GM18505 (cell line): ENCODE results near the gene SPOP.

ENCODE experiments used
- ATAC-seq: cut with Tn5 transposase; IDR thresholded peaks from one replicate; pipeline ENCODE4 v1.9.1; 2021; ENCODE audit not compliant: unreplicated experiment
- POLR2A ChIP-seq: IDR thresholded peaks from 4 replicates; pipeline ENCODE4 v1.6.1; 2011; ENCODE audit warnings: borderline replicate concordance; ENCODE audit not compliant: insufficient read depth, insufficient read length; ENCODE audit errors: extremely low read depth

Gene SPOP

DNA sequence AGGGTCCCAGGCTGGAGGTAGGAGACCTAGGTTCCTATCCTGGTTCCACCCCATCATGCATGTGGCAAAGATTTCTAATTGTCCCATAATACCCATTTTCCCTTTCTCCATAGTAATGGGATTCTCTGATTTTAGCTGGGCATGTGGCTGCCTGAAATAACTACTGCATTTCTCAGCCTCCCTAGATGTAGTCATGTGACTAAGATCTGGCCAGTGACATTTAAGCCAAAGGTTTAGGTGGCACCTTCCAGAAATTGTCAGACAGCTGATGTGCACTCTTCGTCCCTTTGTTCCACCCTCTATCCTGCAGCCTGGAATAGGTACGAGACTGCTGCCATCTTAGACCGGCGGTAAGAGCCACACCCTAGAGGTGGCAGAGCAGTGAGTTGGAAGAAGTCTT lies 94.0 kb downstream of the SPOP start:
- TF ChIP-seq POLR2A = no peak
- no peak for ATAC-seq

GRCh38 chr17:49583226-49583625 lies 94.7 kb downstream of the SPOP start:
- no peak for ATAC-seq
- no peak for TF ChIP-seq POLR2A

- no peak for TF ChIP-seq POLR2A
- no peak for ATAC-seq
Observed at GRCh38 chr17:49582789-49583188, 95.1 kb downstream of the SPOP start.

- no peak for ATAC-seq
- TF ChIP-seq POLR2A = no peak
Observed at GRCh38 chr17:49582055-49582722, 95.7 kb downstream of the SPOP start.

DNA sequence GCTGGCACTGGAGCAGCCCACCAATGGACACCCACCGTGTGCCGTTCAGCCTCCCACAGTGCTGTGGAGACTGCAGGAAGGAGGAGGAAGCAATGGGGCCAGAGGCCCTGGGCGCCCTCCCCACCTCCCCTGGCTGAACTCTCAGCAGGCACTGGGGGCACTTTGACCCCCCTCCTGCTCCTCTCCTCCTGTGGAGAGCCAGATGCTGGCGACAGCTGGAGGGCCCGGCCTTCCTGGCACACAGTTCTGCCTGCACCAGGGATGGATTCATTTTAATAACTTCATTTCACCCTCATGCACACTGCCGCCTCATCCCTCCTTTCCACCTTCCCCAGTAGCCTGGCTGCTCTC lies 96.3 kb downstream of the SPOP start:
- ATAC-seq = no peak
- no peak for TF ChIP-seq POLR2A

DNA sequence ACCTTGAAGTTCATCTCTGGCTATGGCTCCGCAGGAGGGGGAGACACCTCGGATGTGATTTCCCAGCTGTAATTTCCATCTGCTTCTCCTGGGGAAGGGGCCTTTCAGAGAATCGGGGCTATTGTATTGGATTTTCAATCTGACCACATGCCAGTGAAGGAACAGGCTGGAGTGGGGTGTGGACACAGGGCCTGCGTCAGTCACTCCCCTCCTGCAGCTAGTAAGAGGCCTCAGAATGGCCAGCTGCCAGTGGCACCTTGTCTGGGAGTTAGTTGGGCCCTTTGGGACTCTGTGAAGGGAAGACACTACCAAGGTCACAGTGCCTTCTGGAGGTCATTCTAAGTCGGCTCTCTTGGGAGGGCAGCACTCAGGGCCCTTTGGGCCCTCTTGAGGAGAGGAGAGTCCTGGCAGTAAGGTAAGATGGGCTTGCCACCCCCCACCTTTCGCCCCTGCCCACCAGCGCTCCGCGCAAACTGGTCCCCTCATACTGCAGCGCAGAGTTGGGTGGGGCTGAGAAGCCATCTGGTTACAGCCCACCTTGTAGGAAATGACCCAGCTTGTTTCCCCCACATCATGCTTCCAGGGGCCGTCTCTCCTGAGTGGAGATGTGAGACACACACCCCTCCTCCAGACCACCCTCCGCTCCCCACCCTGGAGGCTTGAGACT lies 96.8 kb downstream of the SPOP start:
- no peak for ATAC-seq
- no peak for TF ChIP-seq POLR2A

- ATAC-seq = no peak
- TF ChIP-seq POLR2A = no peak
Observed at GRCh38 chr17:49580055-49580721, 97.7 kb downstream of the SPOP start.

DNA sequence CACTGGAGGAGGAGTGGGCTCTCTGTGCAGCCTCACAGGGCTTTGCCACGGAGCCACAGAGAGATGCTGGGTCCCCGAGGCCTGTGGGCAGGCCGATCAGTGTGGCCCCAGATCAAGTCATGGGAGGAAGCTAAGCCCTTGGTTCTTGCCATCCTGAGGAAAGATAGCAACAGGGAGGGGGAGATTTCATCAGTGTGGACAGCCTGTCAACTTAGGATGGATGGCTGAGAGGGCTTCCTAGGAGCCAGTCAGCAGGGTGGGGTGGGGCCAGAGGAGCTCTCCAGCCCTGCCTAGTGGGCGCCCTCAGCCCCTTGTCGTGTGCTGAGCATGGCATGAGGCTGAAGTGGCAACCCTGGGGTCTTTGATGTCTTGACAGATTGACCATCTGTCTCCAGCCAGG lies 98.4 kb downstream of the SPOP start:
- ATAC-seq = no peak
- no peak for TF ChIP-seq POLR2A

GRCh38 chr17:49578952-49579500 lies 98.9 kb downstream of the SPOP start:
- no peak for ATAC-seq
- TF ChIP-seq POLR2A = no peak

DNA sequence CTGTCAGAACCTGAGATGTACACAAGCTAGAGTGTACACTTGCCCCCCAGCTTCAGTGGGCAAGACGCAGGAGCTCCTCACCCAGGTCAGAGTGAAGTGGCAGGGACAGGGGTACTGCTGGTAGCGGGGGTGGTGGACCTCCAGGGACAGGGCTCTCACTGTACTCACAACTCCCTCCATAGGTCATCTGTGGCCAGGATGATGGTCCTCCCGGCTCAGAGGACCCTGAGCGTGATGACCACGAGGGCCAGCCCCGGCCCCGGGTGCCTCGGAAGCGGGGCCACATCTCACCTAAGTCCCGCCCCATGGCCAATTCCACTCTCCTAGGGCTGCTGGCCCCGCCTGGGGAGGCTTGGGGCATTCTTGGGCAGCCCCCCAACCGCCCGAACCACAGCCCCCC lies 99.5 kb downstream of the SPOP start:
- no peak for TF ChIP-seq POLR2A
- ATAC-seq = no peak

GRCh38 chr17:49577963-49578362 lies 99.9 kb downstream of the SPOP start:
- ATAC-seq = no peak
- TF ChIP-seq POLR2A = no peak

DNA sequence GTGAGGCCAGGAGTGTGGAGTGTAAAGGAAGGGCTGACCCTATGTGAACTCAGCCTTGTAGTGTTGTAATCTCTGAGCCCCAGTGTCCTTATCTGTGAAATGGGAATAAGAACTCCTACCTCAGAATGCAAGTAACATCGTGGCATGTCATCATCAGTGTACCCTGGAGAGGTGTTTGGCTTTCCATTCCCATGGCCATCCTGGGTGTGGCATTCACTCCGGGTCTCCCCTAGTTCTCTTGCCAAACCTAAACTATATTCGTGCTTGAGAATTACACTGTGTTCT lies 100.3 kb downstream of the SPOP start:
- TF ChIP-seq POLR2A = no peak
- ATAC-seq = no peak

GRCh38 chr17:49576917-49577649 lies 100.8 kb downstream of the SPOP start:
- no peak for TF ChIP-seq POLR2A
- ATAC-seq = no peak
